Hepatic stellate cell (primary cell): ENCODE results near the gene RNF222.
"Not testable (repeated sequence)": the region's sequence is repeated elsewhere in the genome, so short reads cannot be mapped to it uniquely, and the experiment has no call there.

Experiments used
- DNase-seq: peaks from one replicate; pipeline ENCODE4 v3.0.0; 2011; ENCODE audit warnings: low spot score

The RNF222 gene

DNA sequence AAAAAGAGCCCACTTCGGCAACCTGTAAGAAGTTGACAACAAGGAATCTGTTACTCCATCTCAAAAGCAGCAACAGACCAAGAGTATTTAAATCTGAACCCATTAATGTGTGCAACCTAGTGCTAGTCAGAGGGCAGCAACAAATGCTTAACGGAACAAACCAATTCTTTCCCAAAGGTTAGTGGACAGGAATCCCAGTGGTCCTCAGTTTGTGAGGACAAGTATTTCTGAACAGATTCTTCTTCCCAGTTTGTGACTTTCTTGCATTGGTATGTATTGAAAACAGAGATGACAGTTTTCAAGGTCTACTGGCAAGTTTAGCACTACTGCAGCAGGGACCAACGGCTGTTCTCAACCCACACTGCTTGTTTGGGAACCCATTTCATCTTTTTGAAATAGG is 17.6 kb downstream of the RNF222 start:
- DNase-seq: no peak

DNA sequence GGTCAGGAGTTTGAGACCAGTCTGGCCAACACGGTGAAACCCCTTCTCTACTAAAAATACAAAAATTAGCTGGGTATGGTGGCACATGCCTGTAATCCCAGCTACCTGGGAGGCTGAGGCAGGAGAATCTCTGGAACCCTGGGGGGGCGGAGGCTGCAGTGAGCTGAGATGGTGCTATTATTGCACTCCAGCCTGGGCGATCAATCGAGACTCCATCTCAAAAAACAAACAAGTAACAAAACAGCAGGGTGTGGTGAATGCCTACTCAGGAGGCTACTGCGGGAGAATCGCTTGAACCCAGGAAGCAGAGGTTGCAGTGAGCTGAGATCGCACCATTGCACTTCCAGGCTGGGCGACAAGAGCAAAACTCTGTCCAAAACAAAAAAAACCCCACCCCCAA is 19.5 kb downstream of the RNF222 start:
- DNase-seq: not testable (repeated sequence)

DNA sequence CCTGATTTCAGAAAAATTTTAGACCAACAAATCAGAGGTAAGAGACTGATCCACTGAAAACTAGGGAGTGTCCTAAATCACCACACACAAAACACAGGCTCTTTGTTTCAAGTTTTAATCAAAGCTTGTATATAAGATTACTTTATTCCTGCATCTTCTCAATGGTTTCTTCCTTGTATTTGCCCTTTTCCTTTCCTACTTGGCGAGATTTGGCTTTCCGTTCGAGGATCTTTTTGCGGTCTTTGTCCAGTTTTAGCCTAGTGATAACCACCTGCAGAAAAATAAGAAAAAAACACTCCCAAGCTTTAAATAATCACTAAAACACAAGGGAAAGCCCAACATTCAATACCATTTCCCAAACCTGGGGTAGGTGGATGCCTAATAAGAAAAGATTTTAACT is 20.2 kb downstream of the RNF222 start:
- no peak for DNase-seq

DNA sequence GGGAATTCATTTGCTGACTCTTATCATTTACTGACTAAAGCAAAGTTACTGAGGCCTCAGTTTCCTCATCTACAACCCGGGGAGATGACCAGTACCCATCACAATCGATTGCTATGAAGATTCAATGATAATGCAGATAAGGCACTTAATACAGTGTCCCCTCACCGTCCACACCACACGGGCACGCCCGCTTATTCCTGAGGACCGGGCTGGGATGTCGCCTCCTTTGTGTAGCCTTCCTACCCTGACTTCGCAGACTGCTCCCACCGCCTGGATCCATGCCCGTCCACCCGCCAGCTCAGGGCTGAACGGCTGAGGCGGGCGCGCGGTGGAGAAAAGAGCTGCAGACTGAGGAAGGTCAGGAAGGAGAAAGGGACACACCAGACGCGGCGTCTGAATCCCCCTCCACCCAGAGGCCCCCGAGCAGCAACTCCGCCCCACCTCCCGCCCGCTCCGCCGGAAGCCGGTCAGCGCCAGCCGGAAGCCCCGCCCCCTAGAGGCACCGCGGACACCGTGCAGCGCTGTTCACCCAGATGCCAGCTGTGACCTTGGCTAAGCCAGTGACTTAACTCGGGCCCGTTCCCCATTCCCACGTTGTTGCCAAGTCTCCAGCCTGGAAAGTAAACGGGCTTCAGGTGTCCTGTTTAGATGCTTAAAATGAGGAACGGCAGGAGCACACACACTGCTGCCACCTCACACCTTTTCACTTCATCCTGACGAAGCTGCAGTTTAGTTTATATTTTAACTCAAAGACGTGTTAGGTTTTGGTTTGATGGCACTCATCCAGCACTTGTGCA is 21.2 kb downstream of the RNF222 start, which contains the start of gene KRABD2:
Gene KRABD2, minus strand, starts transcription at position 434 of the 797 bp plus-strand sequence.
- peak; percentile 97 for DNase-seq

GRCh38 chr17:8375738-8376259 is 21.8 kb downstream of the RNF222 start:
- no peak for DNase-seq

- DNase-seq: not testable (repeated sequence)
Measured at GRCh38 chr17:8373856-8374255, 23.8 kb downstream of the RNF222 start.

GRCh38 chr17:8372422-8372821 is 25.2 kb downstream of the RNF222 start:
- no peak for DNase-seq

DNA sequence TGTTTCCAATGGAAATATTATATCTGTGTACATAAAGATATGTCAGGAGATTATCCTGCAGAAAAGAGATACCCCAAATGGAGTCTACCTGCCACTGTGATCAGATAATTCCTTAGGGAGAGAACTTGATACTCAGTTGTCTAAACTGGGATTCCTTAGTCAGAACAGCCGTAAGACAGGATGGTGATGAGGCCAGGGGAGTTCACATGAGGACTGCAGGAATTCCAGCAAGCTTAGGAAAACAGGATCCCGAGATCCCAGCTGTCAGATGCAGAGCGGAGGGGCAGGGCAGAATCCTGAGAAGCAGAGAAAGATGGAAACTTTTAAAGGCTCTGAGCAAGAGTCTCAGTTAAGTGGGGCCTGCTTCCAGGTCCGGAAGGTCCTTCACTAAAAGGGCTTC is 25.8 kb downstream of the RNF222 start:
- no peak for DNase-seq

DNA sequence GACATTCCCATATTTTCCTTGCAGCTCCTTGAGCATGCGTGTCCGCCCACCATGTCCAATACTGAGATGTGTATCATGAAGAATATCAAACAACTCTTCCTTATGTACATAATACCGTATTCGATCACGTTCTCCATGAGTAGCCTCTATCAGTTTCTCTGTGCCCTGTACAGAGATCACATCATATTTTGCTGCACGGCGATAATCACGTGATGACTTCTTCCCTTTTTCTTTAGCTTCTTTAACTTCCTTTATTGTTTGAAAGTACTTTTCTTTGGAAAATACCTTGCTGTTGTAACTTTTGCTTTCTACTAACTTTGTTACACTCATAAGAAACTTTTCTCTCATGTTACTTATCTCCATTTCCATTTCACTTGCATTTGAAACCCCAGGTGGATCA is 27.7 kb downstream of the RNF222 start:
- DNase-seq: no peak

GRCh38 chr17:8368193-8368592 is 29.4 kb downstream of the RNF222 start:
- DNase-seq: no peak

DNA sequence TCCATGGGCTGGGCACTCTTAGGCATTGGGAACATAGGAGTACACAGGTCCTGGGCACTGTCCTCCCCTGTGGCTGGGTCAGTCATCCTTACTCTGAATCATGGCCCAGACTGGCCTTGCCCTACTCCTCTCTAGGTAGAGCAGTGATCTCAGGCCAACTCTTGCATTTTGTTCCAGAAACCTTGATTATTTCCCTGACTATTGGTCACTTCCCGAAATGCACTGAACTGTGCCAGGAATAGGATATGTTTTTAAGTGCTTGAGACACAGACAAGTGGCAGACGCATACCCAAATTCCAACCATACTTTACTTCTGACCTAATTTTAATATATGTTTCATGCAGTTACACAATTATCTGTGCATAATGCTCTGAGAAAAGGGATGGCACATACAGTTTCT is 31.4 kb downstream of the RNF222 start:
- peak; percentile 66 for DNase-seq

GRCh38 chr17:8365143-8365542 is 32.5 kb downstream of the RNF222 start:
- DNase-seq: no peak

DNA sequence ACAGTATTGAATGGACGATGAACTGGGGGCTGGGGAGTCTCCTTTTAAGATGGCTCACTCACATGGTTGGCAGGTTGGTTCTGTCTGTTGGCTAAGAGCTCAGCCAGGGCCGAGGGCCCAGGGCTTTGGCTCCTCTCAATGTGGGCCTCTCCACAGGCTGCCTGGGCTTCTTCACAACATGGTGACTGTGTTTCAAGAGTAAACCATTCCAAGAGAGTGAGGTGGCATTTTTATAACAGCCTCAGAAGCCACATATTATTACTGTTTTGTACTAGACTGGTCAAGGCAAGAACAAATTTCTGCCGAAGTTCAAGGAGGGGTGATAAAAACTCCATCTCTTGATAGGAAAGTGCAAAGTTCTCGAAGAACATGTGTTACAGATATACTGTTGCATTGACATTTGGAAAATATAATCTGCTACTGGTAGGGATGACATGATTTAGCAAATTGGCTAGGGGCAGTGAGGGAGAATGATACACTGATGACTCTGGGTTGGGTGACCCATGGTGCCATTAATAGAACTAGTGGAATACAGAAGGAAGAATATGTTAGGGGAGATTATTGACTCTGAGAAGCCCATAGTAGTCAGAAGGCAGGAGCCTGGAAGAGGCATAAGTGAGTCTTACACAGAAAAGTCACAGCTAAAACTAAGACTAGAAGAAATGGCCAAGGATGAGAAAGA is 34.8 kb downstream of the RNF222 start:
- no peak for DNase-seq

GRCh38 chr17:8360751-8361150 is 36.9 kb downstream of the RNF222 start:
- no peak for DNase-seq

DNA sequence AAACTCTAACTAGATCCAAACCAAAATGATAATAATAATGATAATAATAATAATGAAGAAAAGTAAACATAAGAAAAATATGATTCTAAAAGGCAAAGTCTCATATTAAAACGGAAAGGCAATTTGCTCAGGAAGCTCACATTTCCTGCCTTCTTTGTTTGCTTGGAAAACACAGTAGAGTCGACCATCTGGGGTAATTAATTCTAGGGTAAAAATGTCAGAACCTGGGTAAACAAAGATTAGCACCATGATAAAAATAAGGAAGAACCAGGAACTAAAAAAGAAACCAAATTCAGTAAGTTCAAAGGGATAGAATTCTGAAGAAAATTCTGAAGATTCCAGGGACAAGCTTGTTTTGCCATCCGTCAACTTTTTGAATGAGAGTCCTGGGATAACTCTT is 37.4 kb downstream of the RNF222 start:
- no peak for DNase-seq

GRCh38 chr17:8359769-8360168 is 37.9 kb downstream of the RNF222 start:
- peak; percentile 54 for DNase-seq

DNA sequence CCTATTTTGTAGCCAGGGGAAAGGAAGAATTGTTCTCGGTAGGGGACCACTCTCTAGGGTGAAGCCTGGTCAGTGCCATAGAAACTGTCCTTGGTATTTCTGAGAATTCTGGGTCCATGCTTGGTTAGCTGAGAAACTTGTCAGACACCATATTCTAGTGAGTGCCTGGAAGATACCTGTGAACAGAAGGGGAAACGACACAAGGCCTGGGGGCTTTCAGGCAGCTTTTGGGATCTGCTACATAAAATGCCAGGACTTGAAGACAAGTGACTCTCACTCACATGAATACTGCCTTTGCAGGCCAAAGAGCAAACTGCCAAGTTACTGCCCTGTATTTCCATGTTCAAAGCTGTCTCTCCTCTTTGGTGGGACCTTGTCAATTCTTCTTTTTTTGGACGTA is 39.7 kb downstream of the RNF222 start:
- no peak for DNase-seq

GRCh38 chr17:8354236-8354635 is 43.4 kb downstream of the RNF222 start:
- DNase-seq: no peak

DNA sequence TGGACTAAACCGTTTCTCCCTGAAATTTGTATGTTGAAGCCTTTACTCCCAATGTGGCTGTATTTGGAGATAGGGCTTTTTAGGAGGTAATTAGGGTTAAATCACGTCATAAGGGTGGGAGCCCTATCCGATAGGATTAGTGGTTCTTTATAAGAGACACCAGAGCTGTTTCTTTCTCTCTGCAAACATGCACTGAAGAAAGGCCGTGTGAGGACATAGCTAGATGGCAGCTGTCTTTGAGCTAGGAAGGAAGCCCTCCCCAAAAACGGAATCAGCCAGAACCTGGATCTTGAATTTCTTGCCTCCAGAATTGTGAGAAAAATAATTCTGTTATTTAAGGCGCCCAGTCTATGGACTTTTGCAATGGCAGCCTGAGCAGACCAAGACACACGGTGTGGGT is 43.9 kb downstream of the RNF222 start:
- DNase-seq: no peak

DNA sequence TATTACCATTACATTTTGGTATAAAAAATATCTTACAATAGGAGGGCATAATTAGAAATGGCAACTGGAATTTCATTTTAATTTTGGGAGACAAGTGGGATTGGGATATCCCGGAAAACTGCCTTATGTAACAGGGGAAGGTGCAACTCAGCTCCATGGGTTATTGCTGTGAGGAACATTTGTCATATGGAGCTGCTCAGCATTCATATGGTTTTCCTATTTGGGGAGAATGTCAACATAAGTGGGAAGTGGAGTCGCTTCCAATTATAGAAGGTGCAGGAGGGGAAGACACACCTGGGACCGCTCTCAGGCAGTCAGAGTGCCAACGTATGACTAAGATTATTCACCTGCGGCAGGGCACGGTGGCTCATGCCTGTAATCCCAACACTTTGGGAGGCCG is 47.3 kb downstream of the RNF222 start:
- DNase-seq: no peak

GRCh38 chr17:8347001-8347400 is 50.6 kb downstream of the RNF222 start:
- DNase-seq: not testable (repeated sequence)

GRCh38 chr17:8345951-8346665 is 51.5 kb downstream of the RNF222 start:
- no peak for DNase-seq
